H1 (cell line): ENCODE results near the gene IFIT2. TPM values are rescaled to one million over a fixed set of nuclear protein-coding genes. Genes with fewer than 3 reads are reported as not detected.

Experiments
- CTCF ChIA-PET: fragments of 300-600 bp; sonication (Branson Sonifier 250); formaldehyde crosslinking; loops from one replicate; lab custom pipeline; 2021; ENCODE audit not compliant: partially characterized antibody; lab: Charles Lee
- POLR2A ChIA-PET: fragments of 300-600 bp; sonication (Branson Sonifier 250); formaldehyde crosslinking; loops from one replicate; lab custom pipeline; 2021; ENCODE audit warnings: inconsistent platforms; ENCODE audit not compliant: partially characterized antibody; lab: Charles Lee
- DNase-seq, 2 experiments: peaks; one replicate each; pipeline versions ENCODE4 v3.0.0 to v3.0.0-alpha.2; 2010 to 2022; ENCODE audit warnings: low spot score in 2 of 2, low read depth in 1 of 2, mixed read lengths in 1 of 2
- FAIRE-seq: peaks from 2 replicates; lab custom pipeline; 2011; peaks lifted over from hg19 to GRCh38; lab: Jason Lieb, UNC
- H2AFZ ChIP-seq: 2 replicates; pipeline ENCODE4 v1.8.1; 2012; ENCODE audit warnings: low read length, inconsistent platforms
- H2AK5ac ChIP-seq: 2 replicates; pipeline ENCODE4 v1.6.1; 2013; ENCODE audit warnings: low read depth, low read length
- H2BK120ac ChIP-seq: replicated peaks from 2 replicates; pipeline ENCODE3; 2013; ENCODE audit warnings: low read depth, low read length, inconsistent platforms
- H2BK12ac ChIP-seq: 2 replicates; pipeline ENCODE4 v1.6.1; 2013; ENCODE audit warnings: low read depth, low read length
- H2BK15ac ChIP-seq: 2 replicates; pipeline ENCODE4 v1.6.1; 2013; ENCODE audit warnings: low read length
- H2BK20ac ChIP-seq: 2 replicates; pipeline ENCODE4 v1.6.1; 2013; ENCODE audit warnings: low read length
- H2BK5ac ChIP-seq: 2 replicates; pipeline ENCODE4 v1.6.1; 2013; ENCODE audit warnings: low read depth, low read length
- H3K14ac ChIP-seq: 2 replicates; pipeline ENCODE4 v1.6.1; 2013; ENCODE audit warnings: inconsistent platforms; ENCODE audit not compliant: insufficient read length
- H3K18ac ChIP-seq: 2 replicates; pipeline ENCODE4 v1.6.1; 2013; ENCODE audit warnings: low read length; ENCODE audit errors: extremely low read depth
- H3K23ac ChIP-seq: 2 replicates; pipeline ENCODE4 v1.6.1; 2013; ENCODE audit warnings: inconsistent platforms; ENCODE audit not compliant: insufficient read length
- H3K23me2 ChIP-seq: 2 replicates; pipeline ENCODE4 v1.6.1; 2013; ENCODE audit warnings: low read depth, low read length
- H3K27ac ChIP-seq: 2 replicates; pipeline ENCODE4 v1.6.1; 2011; ENCODE audit warnings: low read depth, low read length, inconsistent platforms
- H3K27me3 ChIP-seq, 4 experiments: replicated peaks in 1 of 4; 1 replicate in 1 of 4; 2 replicates in 3 of 4; pipeline versions ENCODE4 v1.6.1 to v1.8.1; 2011 to 2013; ENCODE audit warnings: low read length in 3 of 4, mild to moderate bottlenecking in 3 of 4, inconsistent platforms in 2 of 4, mixed read lengths in 2 of 4, moderate library complexity in 1 of 4; ENCODE audit not compliant: control insufficient read depth in 3 of 4, insufficient read depth in 3 of 4; ENCODE audit errors: extremely low read depth in 1 of 4
- H3K36me3 ChIP-seq, 4 experiments: 2 replicates each; pipeline versions ENCODE4 v1.6.1 to v1.8.1; 2011 to 2013; ENCODE audit warnings: mild to moderate bottlenecking in 4 of 4, low read length in 3 of 4, moderate library complexity in 2 of 4, control low read depth in 1 of 4, inconsistent platforms in 1 of 4; ENCODE audit not compliant: insufficient read depth in 4 of 4, control insufficient read depth in 2 of 4
- H3K4ac ChIP-seq: replicated peaks from 2 replicates; pipeline ENCODE3; 2013; ENCODE audit warnings: low read length, low read depth, mixed read lengths, inconsistent platforms; ENCODE audit not compliant: insufficient read length
- H3K4me1 ChIP-seq, 4 experiments: replicated peaks in 1 of 4; 1 replicate in 1 of 4; 2 replicates in 3 of 4; pipeline versions ENCODE4 v1.6.1 to v1.8.1; 2011 to 2013; ENCODE audit warnings: low read length in 3 of 4, inconsistent platforms in 2 of 4, mixed read lengths in 1 of 4; ENCODE audit not compliant: insufficient read depth in 4 of 4, control insufficient read depth in 3 of 4
- H3K4me2 ChIP-seq, 2 experiments: 2 replicates each; pipeline versions ENCODE4 v1.6.1 to v1.8.1; 2011 to 2013; ENCODE audit warnings: low read depth in 2 of 2, low read length in 2 of 2, control low read depth in 1 of 2, inconsistent platforms in 1 of 2, mild to moderate bottlenecking in 1 of 2; ENCODE audit not compliant: insufficient read depth in 1 of 2
- H3K4me3 ChIP-seq, 4 experiments: fragments of 200-600, 300-600 bp in 1 of 4; sonication (generic), shearing (Covaris generic), sonication (Bioruptor Twin) in 1 of 4; 2 replicates each; pipeline versions ENCODE4 v1.5.1 to v1.8.1; 2011 to 2016; ENCODE audit warnings: low read length in 4 of 4, low read depth in 3 of 4, control low read depth in 2 of 4, inconsistent platforms in 2 of 4, mild to moderate bottlenecking in 2 of 4, mixed read lengths in 1 of 4, moderate library complexity in 1 of 4; ENCODE audit not compliant: insufficient read depth in 2 of 4; ENCODE audit errors: extremely low read depth in 1 of 4
- H3K56ac ChIP-seq: replicated peaks from 2 replicates; pipeline ENCODE3; 2013; ENCODE audit warnings: low read depth, mild to moderate bottlenecking, mixed read lengths, low read length, inconsistent platforms; ENCODE audit not compliant: insufficient read length
- H3K79me1 ChIP-seq: 2 replicates; pipeline ENCODE4 v1.6.1; 2013; ENCODE audit warnings: low read depth, low read length, control low read depth
- H3K79me2 ChIP-seq, 2 experiments: 2 replicates each; pipeline versions ENCODE4 v1.6.1 to v1.8.1; 2012 to 2013; ENCODE audit warnings: low read length in 2 of 2, mild to moderate bottlenecking in 2 of 2, inconsistent platforms in 1 of 2; ENCODE audit not compliant: insufficient read depth in 2 of 2, control insufficient read depth in 1 of 2
- H3K9ac ChIP-seq, 4 experiments: replicated peaks in 1 of 4; 1 replicate in 1 of 4; 2 replicates in 3 of 4; pipeline versions ENCODE4 v1.6.1 to v1.8.1; 2011 to 2013; ENCODE audit warnings: low read depth in 3 of 4, low read length in 3 of 4, control low read depth in 2 of 4, mild to moderate bottlenecking in 2 of 4, moderate library complexity in 2 of 4, inconsistent platforms in 1 of 4; ENCODE audit errors: extremely low read depth in 1 of 4
- H3K9me3 ChIP-seq, 2 experiments: 2 replicates each; pipeline versions ENCODE4 v1.6.1 to v1.8.1; 2012 to 2013; ENCODE audit warnings: mild to moderate bottlenecking in 2 of 2, moderate library complexity in 2 of 2, control low read depth in 1 of 2, inconsistent platforms in 1 of 2, low read depth in 1 of 2, low read length in 1 of 2, mixed read lengths in 1 of 2; ENCODE audit not compliant: insufficient read depth in 2 of 2
- H4K20me1 ChIP-seq, 2 experiments: replicated peaks in 1 of 2; 2 replicates each; pipeline versions ENCODE3 to v1.8.1; 2011 to 2013; ENCODE audit warnings: inconsistent platforms in 2 of 2, low read length in 2 of 2, mild to moderate bottlenecking in 1 of 2; ENCODE audit not compliant: insufficient read depth in 2 of 2, control insufficient read depth in 1 of 2
- H4K5ac ChIP-seq: 2 replicates; pipeline ENCODE4 v1.6.1; 2013; ENCODE audit warnings: low read length, low read depth, mixed read lengths, inconsistent platforms; ENCODE audit not compliant: insufficient read length
- H4K8ac ChIP-seq: 2 replicates; pipeline ENCODE4 v1.8.0; 2013; ENCODE audit warnings: mild to moderate bottlenecking, moderate library complexity, low read length, inconsistent platforms; ENCODE audit not compliant: insufficient read depth; ENCODE audit errors: extremely low read depth
- H4K91ac ChIP-seq: replicated peaks from 2 replicates; pipeline ENCODE3; 2013; ENCODE audit warnings: low read length, mixed read lengths, inconsistent platforms; ENCODE audit not compliant: insufficient read length
- CEBPB ChIP-seq: IDR thresholded peaks from 2 replicates; pipeline ENCODE4 v1.6.1; 2012; ENCODE audit warnings: low read depth, low read length
- CHD1 ChIP-seq: IDR thresholded peaks from 2 replicates; pipeline ENCODE4 v1.6.1; 2012; ENCODE audit warnings: low read depth, low read length, improper control_type of control experiment
- CTCF ChIP-seq, 3 experiments: IDR thresholded peaks; 1 replicate in 2 of 3; 2 replicates in 1 of 3; pipeline versions ENCODE4 v1.5.1 to v1.6.1; 2011; ENCODE audit warnings: low read length in 3 of 3, mild to moderate bottlenecking in 3 of 3, inconsistent platforms in 2 of 3, low read depth in 1 of 3, moderate library complexity in 1 of 3; ENCODE audit not compliant: insufficient read depth in 1 of 3; ENCODE audit errors: control extremely low read depth in 1 of 3
- E2F6 ChIP-seq: IDR thresholded peaks from 2 replicates; pipeline ENCODE4 v1.6.1; 2012; ENCODE audit warnings: inconsistent platforms
- KDM4A ChIP-seq: IDR thresholded peaks from one replicate; pipeline ENCODE4 v1.7.1; 2012; ENCODE audit warnings: low read depth, mild to moderate bottlenecking, moderate library complexity, low read length, inconsistent platforms; ENCODE audit not compliant: severe bottlenecking
- MAFK ChIP-seq: IDR thresholded peaks from 2 replicates; pipeline ENCODE4 v1.6.1; 2012; ENCODE audit warnings: low read depth, mild to moderate bottlenecking, improper control_type of control experiment, low read length
- SIN3A ChIP-seq, 2 experiments: IDR thresholded peaks in 1 of 2; conservative IDR thresholded peaks in 1 of 2; 2 replicates each; pipeline ENCODE4 v1.6.1; 2011 to 2012; ENCODE audit warnings: low read length in 2 of 2, improper control_type of control experiment in 1 of 2, low read depth in 1 of 2, mild to moderate bottlenecking in 1 of 2
- SIRT6 ChIP-seq: IDR thresholded peaks from one replicate; pipeline ENCODE4 v1.7.1; 2012; ENCODE audit warnings: low read length, inconsistent platforms
- SUZ12 ChIP-seq: fragments of 200-600 bp; sonication (generic); IDR thresholded peaks from 2 replicates; pipeline ENCODE4 v1.6.1; 2012; ENCODE audit warnings: mild to moderate bottlenecking, inconsistent platforms, low read length, moderate library complexity, mixed read lengths
- TEAD4 ChIP-seq: IDR thresholded peaks from 2 replicates; pipeline ENCODE4 v1.6.1; 2012; ENCODE audit warnings: low read depth, low read length, inconsistent platforms, mixed read lengths
- WGBS, 2 experiments: shearing (Covaris generic) in 1 of 2; methylation state at CpG; one replicate each; pipeline versions ENCODE4 v1.1.6 to v1.1.7; 2013 to 2015; ENCODE audit warnings: low lambda C conversion rate in 2 of 2, mixed read lengths in 2 of 2, inconsistent platforms in 1 of 2, low coverage in 1 of 2, missing lambda C conversion rate in 1 of 2; ENCODE audit not compliant: insufficient replicate concordance in 2 of 2, insufficient coverage in 1 of 2, insufficient read length in 1 of 2; ENCODE audit errors: extremely low coverage in 1 of 2, missing lambda C conversion rate in 1 of 2; 5-methylcytosine and 5-hydroxymethylcytosine counted together
- polyA plus RNA-seq, 7 experiments: library from polyadenylated mRNA; depleted of rRNA in 3 of 7; stranded (reverse) in 5 of 7; unstranded in 2 of 7; fragments of >200 nt in 5 of 7; fragments of 200-250 nt in 2 of 7; gene quantifications; 1 replicate in 5 of 7; 2 replicates in 1 of 7; 4 replicates in 1 of 7; pipeline versions ENCODE4 v1.2.1 to v1.2.3, GENCODE V29; 2011 to 2013; ENCODE audit warnings: missing spikeins in 2 of 7, mixed read lengths in 2 of 7
- total RNA-seq: library from RNA; stranded (reverse); fragmentation: NEBNext Ultra II Directional; extraction: Animal tissue kit (Norgen Biotek cat#: 25700); gene quantifications from 2 replicates; pipeline ENCODE4 v1.2.1, GENCODE V29; 2021

The IFIT2 gene
- total and polyA plus RNA-seq, 2 of the 8 experiments (the other 6 are each of a cell fraction or from before 2014, with no cell fraction given): 0.03 to 0.35 TPM

GRCh38 chr10:89305766-89306433 lies 4.1 kb downstream of the IFIT2 start:
- Histone ChIP-seq H2BK15ac (no peak overlapping the region), H3K27me3 (no peaks in the 10 kb centered on the region), H2BK12ac (no peak overlapping the region), H3K4me3 (no peak overlapping the region), H3K79me2 (no peaks in the 10 kb centered on the region), H4K5ac (no peak overlapping the region), H2BK5ac (no peak overlapping the region), H3K27ac (no peak overlapping the region), H3K36me3 (no peaks in the 10 kb centered on the region), H3K4me2 (no peak overlapping the region), H3K9me3 (no peaks in the 10 kb centered on the region), H4K91ac (no peak overlapping the region), H3K23ac (no peak overlapping the region), H4K8ac (no peak overlapping the region), H3K4ac (no peak overlapping the region), H2BK120ac (no peak overlapping the region), H3K4me1 (peaks cover 0 to 3% (median 1%) of the 10 kb centered on the region in 4 experiments; a peak in 2 of 7 replicates), H3K56ac (no peak overlapping the region), H3K79me1 (no peaks in the 10 kb centered on the region), H3K14ac (no peak overlapping the region), H2AFZ (no peak overlapping the region), H4K20me1 (no peaks in the 10 kb centered on the region), H2BK20ac (no peak overlapping the region), H3K18ac (no peak overlapping the region), H2AK5ac (no peak overlapping the region), H3K9ac (no peak overlapping the region), H3K23me2 (no peaks in the 10 kb centered on the region)
- POLR2A ChIA-PET: no interaction called here
- FAIRE-seq (no peak), DNase-seq (no peak)
- CTCF ChIA-PET: interaction anchor here (0.6 to 9.9 kb wide), 2 partner anchors 64 to 495 kb away, joined by 3 to 60 read pairs; no protein-coding TSS in a partner anchor
- 95% methylated on average over 9 of the region's 9 CpGs; no CpG with 5 or more reads in 1 of the 2 experiments for WGBS, 2 experiments
- no peak for TF ChIP-seq CHD1
- TF ChIP-seq SIN3A (conservative IDR thresholded peaks at IDR 0.05 in 1 of 2, IDR thresholded peaks at IDR 0.05 in 1 of 2; ENCODE audit: low read depth in 1 of 2, low read length in 2 of 2): no peak
- no peak for TF ChIP-seq SIRT6
- TF ChIP-seq TEAD4: no peak
- no peak for TF ChIP-seq CTCF (IDR thresholded peaks at IDR 0.05; ENCODE audit: control extremely low read depth in 1 of 3, insufficient read depth in 1 of 3, low read depth in 1 of 3, low read length in 3 of 3)
- TF ChIP-seq KDM4A: no peak
- TF ChIP-seq E2F6: no peak
- TF ChIP-seq MAFK: no peak
- TF ChIP-seq SUZ12: no peak
- no peak for TF ChIP-seq CEBPB
